Dendritic cell treated with granulocyte-macrophage colony-stimulating factor and Interleukin-4, amounts not matched to agents 40 ng/mL and 50 ng/mL, for 4 days (primary cell): ENCODE data around the gene DLX2.
A peak's percentile ranks its signal among the peaks of the same experiment; 100 is the strongest.
"Not testable (repeated sequence)": the region's sequence is repeated elsewhere in the genome, so short reads cannot be mapped to it uniquely, and the experiment has no call there.

Experiments used
- H3K27ac Mint-ChIP-seq: one replicate; pipeline ENCODE4 v1.8.0; 2022; ENCODE audit warnings: mild to moderate bottlenecking, mixed read lengths
- H3K27me3 Mint-ChIP-seq: one replicate; pipeline ENCODE4 v1.8.0; 2022; ENCODE audit warnings: mild to moderate bottlenecking, mixed read lengths
- H3K36me3 Mint-ChIP-seq: one replicate; pipeline ENCODE4 v1.8.0; 2022; ENCODE audit warnings: low read depth, mixed read lengths
- H3K4me1 Mint-ChIP-seq: one replicate; pipeline ENCODE4 v1.8.0; 2022; ENCODE audit warnings: low read depth, mixed read lengths
- H3K4me3 Mint-ChIP-seq: one replicate; pipeline ENCODE4 v1.8.0; 2022; ENCODE audit warnings: mild to moderate bottlenecking, moderate library complexity, mixed read lengths
- H3K9me3 Mint-ChIP-seq: one replicate; pipeline ENCODE4 v1.8.0; 2022; ENCODE audit warnings: mixed read lengths
- intact Hi-C: fragments of 100-400 bp; cut with micrococcal nuclease; formaldehyde crosslinking; loops from one replicate; pipeline ENCODE4 v1.15.0; 2022

The DLX2 gene

GRCh38 chr2:172102391-172103359, at the start of gene DLX2:
DLX2 (minus strand) TSS chr2:172102900; CDS start chr2:172102538, 362 bp downstream.
- H3K27me3 Mint-ChIP-seq, result peaks cover 89% of the 10 kb centered on the region
- peak within 1 kb of the TSS; percentile 57 for H3K27ac Mint-ChIP-seq
- H3K4me1 Mint-ChIP-seq, result peaks cover 71% of the 10 kb centered on the region
- H3K4me3 Mint-ChIP-seq, result peak within 1 kb of the TSS; percentile 89
- intact Hi-C loops, result loop anchor here (1.0 to 10.0 kb wide), 6 partner anchors 18 to 396 kb away; partner anchors contain the start of genes DLX1 and SLC25A12
- peaks cover 10% of the 10 kb centered on the region for H3K36me3 Mint-ChIP-seq
- no peaks in the 10 kb centered on the region for H3K9me3 Mint-ChIP-seq

GRCh38 chr2:172147944-172148650, 45.4 kb upstream of the DLX2 start:
- H3K27ac Mint-ChIP-seq, result no peak overlapping the region
- H3K4me3 Mint-ChIP-seq, result no peak overlapping the region
- intact Hi-C loops, result no loop called here
- no peaks in the 10 kb centered on the region for H3K36me3 Mint-ChIP-seq
- peaks cover 5% of the 10 kb centered on the region for H3K27me3 Mint-ChIP-seq
- no peaks in the 10 kb centered on the region for H3K9me3 Mint-ChIP-seq
- no peaks in the 10 kb centered on the region for H3K4me1 Mint-ChIP-seq

GRCh38 chr2:172143817-172144216, 41.1 kb upstream of the DLX2 start:
- intact Hi-C loops, result no loop called here
- Mint-ChIP-seq H3K36me3 (no peaks in the 10 kb centered on the region), H3K27me3 (peaks cover 1% of the 10 kb centered on the region), H3K27ac (no peak overlapping the region), H3K4me3 (no peak overlapping the region), H3K9me3 (no peaks in the 10 kb centered on the region), H3K4me1 (no peaks in the 10 kb centered on the region)

GRCh38 chr2:172138727-172139126, 36.0 kb upstream of the DLX2 start:
- H3K4me3 Mint-ChIP-seq, H3K27me3 Mint-ChIP-seq, H3K4me1 Mint-ChIP-seq, H3K27ac Mint-ChIP-seq, intact Hi-C loops, H3K36me3 Mint-ChIP-seq, H3K9me3 Mint-ChIP-seq: not testable (repeated sequence)

- Mint-ChIP-seq H3K27ac (no peak overlapping the region), H3K4me1 (no peaks in the 10 kb centered on the region), H3K9me3 (no peaks in the 10 kb centered on the region), H3K36me3 (no peaks in the 10 kb centered on the region), H3K27me3 (no peaks in the 10 kb centered on the region), H3K4me3 (no peak overlapping the region)
- intact Hi-C loops, result no loop called here
Measured at GRCh38 chr2:172137943-172138342, 35.2 kb upstream of the DLX2 start.

GRCh38 chr2:172137109-172137508, 34.4 kb upstream of the DLX2 start:
- no peak overlapping the region for H3K27ac Mint-ChIP-seq
- no peaks in the 10 kb centered on the region for H3K9me3 Mint-ChIP-seq
- H3K36me3 Mint-ChIP-seq, result no peaks in the 10 kb centered on the region
- H3K4me3 Mint-ChIP-seq, result no peak overlapping the region
- intact Hi-C loops, result no loop called here
- H3K4me1 Mint-ChIP-seq, result no peaks in the 10 kb centered on the region
- no peaks in the 10 kb centered on the region for H3K27me3 Mint-ChIP-seq

- intact Hi-C loops, result no loop called here
- Mint-ChIP-seq H3K4me1 (no peaks in the 10 kb centered on the region), H3K4me3 (no peak overlapping the region), H3K27ac (no peak overlapping the region), H3K36me3 (no peaks in the 10 kb centered on the region), H3K27me3 (no peaks in the 10 kb centered on the region), H3K9me3 (no peaks in the 10 kb centered on the region)
Measured at GRCh38 chr2:172135446-172135845, 32.7 kb upstream of the DLX2 start.

GRCh38 chr2:172134270-172134669, 31.6 kb upstream of the DLX2 start:
- no peaks in the 10 kb centered on the region for H3K36me3 Mint-ChIP-seq
- intact Hi-C loops, result no loop called here
- H3K4me3 Mint-ChIP-seq, result no peak overlapping the region
- no peaks in the 10 kb centered on the region for H3K4me1 Mint-ChIP-seq
- no peak overlapping the region for H3K27ac Mint-ChIP-seq
- no peaks in the 10 kb centered on the region for H3K9me3 Mint-ChIP-seq
- no peaks in the 10 kb centered on the region for H3K27me3 Mint-ChIP-seq

GRCh38 chr2:172131713-172132555, 29.2 kb upstream of the DLX2 start:
- Mint-ChIP-seq H3K27ac (no peak overlapping the region), H3K4me1 (no peaks in the 10 kb centered on the region), H3K9me3 (no peaks in the 10 kb centered on the region), H3K36me3 (no peaks in the 10 kb centered on the region), H3K27me3 (no peaks in the 10 kb centered on the region), H3K4me3 (no peak overlapping the region)
- intact Hi-C loops, result no loop called here

- Mint-ChIP-seq H3K36me3 (no peaks in the 10 kb centered on the region), H3K27me3 (no peaks in the 10 kb centered on the region), H3K4me1 (no peaks in the 10 kb centered on the region), H3K27ac (no peak overlapping the region), H3K9me3 (no peaks in the 10 kb centered on the region), H3K4me3 (no peak overlapping the region)
- intact Hi-C loops, result loop anchor here (5.0 kb wide), 1 partner anchor 422 kb away; no protein-coding TSS in a partner anchor
Measured at GRCh38 chr2:172129404-172129803, 26.7 kb upstream of the DLX2 start.

GRCh38 chr2:172128484-172128883, 25.8 kb upstream of the DLX2 start:
- no peak overlapping the region for H3K4me3 Mint-ChIP-seq
- H3K4me1 Mint-ChIP-seq, result no peaks in the 10 kb centered on the region
- no peaks in the 10 kb centered on the region for H3K27me3 Mint-ChIP-seq
- H3K9me3 Mint-ChIP-seq, result no peaks in the 10 kb centered on the region
- no peak overlapping the region for H3K27ac Mint-ChIP-seq
- intact Hi-C loops, result loop anchor here (5.0 kb wide), 1 partner anchor 421 kb away; no protein-coding TSS in a partner anchor
- no peaks in the 10 kb centered on the region for H3K36me3 Mint-ChIP-seq

- intact Hi-C loops, result no loop called here
- no peaks in the 10 kb centered on the region for H3K9me3 Mint-ChIP-seq
- no peak overlapping the region for H3K27ac Mint-ChIP-seq
- no peaks in the 10 kb centered on the region for H3K36me3 Mint-ChIP-seq
- H3K27me3 Mint-ChIP-seq, result peaks cover 7% of the 10 kb centered on the region
- no peaks in the 10 kb centered on the region for H3K4me1 Mint-ChIP-seq
- H3K4me3 Mint-ChIP-seq, result no peak overlapping the region
Measured at GRCh38 chr2:172120118-172120517, 17.4 kb upstream of the DLX2 start.

- H3K4me3 Mint-ChIP-seq, result no peak overlapping the region
- no peaks in the 10 kb centered on the region for H3K36me3 Mint-ChIP-seq
- H3K27me3 Mint-ChIP-seq, result peaks cover 12% of the 10 kb centered on the region
- intact Hi-C loops, result no loop called here
- H3K27ac Mint-ChIP-seq, result no peak overlapping the region
- H3K9me3 Mint-ChIP-seq, result no peaks in the 10 kb centered on the region
- H3K4me1 Mint-ChIP-seq, result no peaks in the 10 kb centered on the region
Measured at GRCh38 chr2:172119089-172119488, 16.4 kb upstream of the DLX2 start.
